ENCODE data around the gene PRICKLE1.

DNA sequence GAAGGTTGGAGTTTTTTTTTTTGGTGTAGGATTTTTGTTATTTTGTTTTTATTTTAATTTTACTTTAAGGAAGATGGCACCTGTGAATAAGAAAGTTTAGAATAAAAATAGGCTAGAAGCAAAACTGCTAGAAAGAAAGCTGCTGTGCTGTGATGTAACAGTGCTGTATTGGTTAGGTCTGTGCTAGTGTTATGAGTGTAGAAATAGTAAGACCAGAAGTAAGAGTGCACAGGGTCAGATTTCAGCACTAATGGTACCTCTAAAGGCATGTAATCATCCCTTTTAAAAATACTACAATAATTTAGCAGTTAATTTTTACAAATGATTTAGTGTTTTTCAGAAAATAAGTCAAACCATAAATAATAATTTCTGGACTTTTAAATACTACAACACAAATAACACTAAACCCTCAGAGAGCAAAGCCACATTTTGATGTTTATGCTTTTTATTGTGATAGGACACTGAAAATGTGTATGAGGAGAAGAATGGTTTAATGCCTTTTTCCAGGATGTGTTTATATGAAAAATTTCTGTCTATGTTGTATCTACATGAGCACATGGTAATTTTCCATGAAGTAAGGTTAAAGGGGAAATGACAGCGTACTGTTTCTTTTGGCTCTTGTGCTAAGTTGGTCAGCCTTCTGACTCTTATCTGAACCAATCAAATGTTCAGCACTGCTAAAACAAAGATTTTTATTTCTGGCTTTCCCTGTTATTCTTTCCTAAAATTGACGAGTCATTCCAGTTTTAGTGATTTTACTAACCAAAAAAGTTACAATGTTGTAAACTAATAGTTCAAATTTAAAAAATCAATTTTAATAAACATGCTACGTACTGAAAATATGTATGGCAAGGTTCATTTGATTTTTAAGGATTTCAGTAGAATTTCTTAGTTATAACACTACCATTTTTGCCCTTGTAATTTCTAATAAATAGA, 167.4 kb downstream of the PRICKLE1 start:
- TF ChIP-seq, protein P1, sequence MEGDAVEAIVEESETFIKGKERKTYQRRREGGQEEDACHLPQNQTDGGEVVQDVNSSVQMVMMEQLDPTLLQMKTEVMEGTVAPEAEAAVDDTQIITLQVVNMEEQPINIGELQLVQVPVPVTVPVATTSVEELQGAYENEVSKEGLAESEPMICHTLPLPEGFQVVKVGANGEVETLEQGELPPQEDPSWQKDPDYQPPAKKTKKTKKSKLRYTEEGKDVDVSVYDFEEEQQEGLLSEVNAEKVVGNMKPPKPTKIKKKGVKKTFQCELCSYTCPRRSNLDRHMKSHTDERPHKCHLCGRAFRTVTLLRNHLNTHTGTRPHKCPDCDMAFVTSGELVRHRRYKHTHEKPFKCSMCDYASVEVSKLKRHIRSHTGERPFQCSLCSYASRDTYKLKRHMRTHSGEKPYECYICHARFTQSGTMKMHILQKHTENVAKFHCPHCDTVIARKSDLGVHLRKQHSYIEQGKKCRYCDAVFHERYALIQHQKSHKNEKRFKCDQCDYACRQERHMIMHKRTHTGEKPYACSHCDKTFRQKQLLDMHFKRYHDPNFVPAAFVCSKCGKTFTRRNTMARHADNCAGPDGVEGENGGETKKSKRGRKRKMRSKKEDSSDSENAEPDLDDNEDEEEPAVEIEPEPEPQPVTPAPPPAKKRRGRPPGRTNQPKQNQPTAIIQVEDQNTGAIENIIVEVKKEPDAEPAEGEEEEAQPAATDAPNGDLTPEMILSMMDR (IDR thresholded peaks at IDR 0.05) = no peak
- TF ChIP-seq POLR2A (IDR thresholded peaks at IDR 0.05) = no peak
